ENCODE measurements around the gene SLC49A3.

DNA sequence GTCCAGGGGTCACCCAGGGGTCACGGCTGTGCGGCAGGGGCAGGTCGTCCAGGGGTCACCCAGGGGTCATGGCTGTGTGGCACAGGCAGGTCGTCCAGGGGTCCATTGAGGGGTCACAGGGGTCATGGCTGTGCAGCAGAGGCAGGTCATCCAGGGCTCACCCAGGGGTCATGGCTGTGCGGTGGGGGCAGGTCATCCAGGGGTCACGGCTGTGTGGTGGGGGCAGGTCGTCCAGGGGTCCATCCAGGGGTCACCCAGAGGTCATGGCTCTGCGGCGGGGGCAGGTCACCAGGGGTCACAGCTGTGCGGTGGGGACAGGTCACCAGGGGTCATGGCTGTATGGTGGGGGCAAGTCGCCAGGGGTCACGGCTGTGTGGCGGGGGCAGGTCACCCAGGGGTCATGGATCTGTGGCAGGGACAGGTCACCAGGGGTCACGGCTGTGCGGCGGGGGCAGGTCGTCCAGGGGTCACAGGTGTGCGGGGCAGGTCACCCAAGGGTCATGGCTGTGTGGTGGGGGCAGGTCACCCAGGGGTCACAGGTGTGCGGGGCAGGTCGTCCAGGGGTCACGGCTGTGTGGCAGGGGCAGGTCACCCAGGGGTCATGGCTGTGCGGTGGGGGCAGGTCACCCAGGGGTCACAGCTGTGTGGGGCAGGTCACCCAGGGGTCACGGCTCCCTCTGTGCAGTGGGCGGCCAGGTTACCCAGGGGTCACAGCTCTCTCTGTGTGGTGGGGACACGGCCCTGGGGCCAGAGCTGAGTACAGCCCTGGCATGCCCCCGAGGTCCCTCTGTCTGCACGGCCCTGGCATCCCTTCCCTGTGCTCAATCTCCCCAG is 30.9 kb downstream of the SLC49A3 start:
- TF ChIP-seq, protein P1, sequence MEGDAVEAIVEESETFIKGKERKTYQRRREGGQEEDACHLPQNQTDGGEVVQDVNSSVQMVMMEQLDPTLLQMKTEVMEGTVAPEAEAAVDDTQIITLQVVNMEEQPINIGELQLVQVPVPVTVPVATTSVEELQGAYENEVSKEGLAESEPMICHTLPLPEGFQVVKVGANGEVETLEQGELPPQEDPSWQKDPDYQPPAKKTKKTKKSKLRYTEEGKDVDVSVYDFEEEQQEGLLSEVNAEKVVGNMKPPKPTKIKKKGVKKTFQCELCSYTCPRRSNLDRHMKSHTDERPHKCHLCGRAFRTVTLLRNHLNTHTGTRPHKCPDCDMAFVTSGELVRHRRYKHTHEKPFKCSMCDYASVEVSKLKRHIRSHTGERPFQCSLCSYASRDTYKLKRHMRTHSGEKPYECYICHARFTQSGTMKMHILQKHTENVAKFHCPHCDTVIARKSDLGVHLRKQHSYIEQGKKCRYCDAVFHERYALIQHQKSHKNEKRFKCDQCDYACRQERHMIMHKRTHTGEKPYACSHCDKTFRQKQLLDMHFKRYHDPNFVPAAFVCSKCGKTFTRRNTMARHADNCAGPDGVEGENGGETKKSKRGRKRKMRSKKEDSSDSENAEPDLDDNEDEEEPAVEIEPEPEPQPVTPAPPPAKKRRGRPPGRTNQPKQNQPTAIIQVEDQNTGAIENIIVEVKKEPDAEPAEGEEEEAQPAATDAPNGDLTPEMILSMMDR (IDR thresholded peaks at IDR 0.05; ENCODE audit: poor library complexity), result no peak
- TF ChIP-seq EZH2 (IDR thresholded peaks at IDR 0.05; ENCODE audit: borderline replicate concordance) (no peak), EZH2phosphoT487 (IDR thresholded peaks at IDR 0.05; ENCODE audit: low read depth, severe bottlenecking, unreplicated experiment) (no peak)
